ENCODE measurements around the gene CHL1.

Gene CHL1

GRCh38 chr3:418239-418929 is 221.8 kb downstream of the CHL1 start:
- no peak for DNase-seq

GRCh38 chr3:420584-420983 is 224.0 kb downstream of the CHL1 start:
- DNase-seq: no peak

- no peak for DNase-seq
Measured at GRCh38 chr3:425079-425478, 228.5 kb downstream of the CHL1 start.

GRCh38 chr3:426072-426471 is 229.5 kb downstream of the CHL1 start:
- no peak for DNase-seq

GRCh38 chr3:427128-427527 is 230.6 kb downstream of the CHL1 start:
- DNase-seq: no peak

- no peak for DNase-seq
Measured at GRCh38 chr3:430186-430585, 233.6 kb downstream of the CHL1 start.

GRCh38 chr3:435161-435560 is 238.6 kb downstream of the CHL1 start:
- DNase-seq: no peak

- no peak for DNase-seq
Measured at GRCh38 chr3:436053-436452, 239.5 kb downstream of the CHL1 start.

GRCh38 chr3:440826-441225 is 244.3 kb downstream of the CHL1 start:
- DNase-seq: no peak

- DNase-seq: no peak
Measured at GRCh38 chr3:445960-446359, 249.4 kb downstream of the CHL1 start.

- no peak for DNase-seq
Measured at GRCh38 chr3:447671-448070, 251.1 kb downstream of the CHL1 start.

- DNase-seq: no peak
Measured at GRCh38 chr3:449711-450110, 253.1 kb downstream of the CHL1 start.

- no peak for DNase-seq
Measured at GRCh38 chr3:452221-452620, 255.7 kb downstream of the CHL1 start.

- no peak for DNase-seq
Measured at GRCh38 chr3:453106-453505, 256.5 kb downstream of the CHL1 start.

GRCh38 chr3:454986-455385 is 258.4 kb downstream of the CHL1 start:
- DNase-seq: no peak

GRCh38 chr3:458124-458523 is 261.6 kb downstream of the CHL1 start:
- no peak for DNase-seq

- DNase-seq: no peak
Measured at GRCh38 chr3:458653-459310, 262.2 kb downstream of the CHL1 start.

All from activated gamma-delta T cell (primary cell).